ENCODE results near the gene LRFN5. TPM values are rescaled to one million over a fixed set of nuclear protein-coding genes. Genes with fewer than 3 reads are reported as not detected.

Gene LRFN5
- total RNA-seq, 1 experiment from 2014 or later, result not detected

- no peaks in the 10 kb centered on the region for H4K20me1 ChIP-seq (ENCODE audit: insufficient read depth)
- POLR2A ChIA-PET, result no interaction called here
- no TSS peak for BruUV-seq (replicated peaks)
- no peaks in the 10 kb centered on the region for H3K79me2 ChIP-seq (ENCODE audit: insufficient read depth, low read length)
- no peak overlapping the region for H3K9ac ChIP-seq (ENCODE audit: low read length)
- no peak for DNase-seq (ENCODE audit: low read depth, low spot score)
- no peak for ATAC-seq
- H3K9me3 ChIP-seq (ENCODE audit: control insufficient read depth in 1 of 2, insufficient read depth in 1 of 2, low read depth in 1 of 2, low read length in 2 of 2), result no peaks in the 10 kb centered on the region
- intact Hi-C loops (cut with micrococcal nuclease), result no loop called here
- TF ChIP-seq EZH2 (IDR thresholded peaks at IDR 0.05), result no peak
- TF ChIP-seq SP1 (IDR thresholded peaks at IDR 0.05; ENCODE audit: low read depth), result no peak
- TF ChIP-seq TCF7L2 (IDR thresholded peaks at IDR 0.05; ENCODE audit: borderline replicate concordance, extremely low read depth, insufficient read depth, insufficient read length), result no peak
- TF ChIP-seq SRF (IDR thresholded peaks at IDR 0.05; ENCODE audit: low read depth), result no peak
- TF ChIP-seq RAD21 (IDR thresholded peaks at IDR 0.05; ENCODE audit: low read depth), result no peak
- no peak for TF ChIP-seq ELF1 (IDR thresholded peaks at IDR 0.05; ENCODE audit: borderline replicate concordance, low read depth)
- TF ChIP-seq CTCF (IDR thresholded peaks at IDR 0.05 in 2 of 3, conservative IDR thresholded peaks at IDR 0.05 in 1 of 3; ENCODE audit: borderline replicate concordance in 1 of 3, insufficient read depth in 1 of 3, low read depth in 2 of 3, low read length in 2 of 3), result no peak
- no peak for TF ChIP-seq FOSL1 (IDR thresholded peaks at IDR 0.05; ENCODE audit: low read depth)
- TF ChIP-seq POLR2A (IDR thresholded peaks at IDR 0.05; ENCODE audit: borderline replicate concordance, extremely low read depth, insufficient read depth, insufficient read length), result no peak
- no peak for TF ChIP-seq CBX3 (IDR thresholded peaks at IDR 0.05; ENCODE audit: low read depth)
- TF ChIP-seq ATF3 (IDR thresholded peaks at IDR 0.05), result no peak
- TF ChIP-seq POLR2AphosphoS5 (IDR thresholded peaks at IDR 0.05; ENCODE audit: low read depth, low read length), result no peak
- no peak for TF ChIP-seq MAX (IDR thresholded peaks at IDR 0.05)
- TF ChIP-seq ZNF274 (IDR thresholded peaks at IDR 0.05; ENCODE audit: low read depth, low read length), result no peak
- TF ChIP-seq EGR1 (IDR thresholded peaks at IDR 0.05; ENCODE audit: low read depth), result no peak
- TF ChIP-seq ZBTB33 (IDR thresholded peaks at IDR 0.05; ENCODE audit: extremely low read depth, insufficient replicate concordance, low read length), result no peak
- RAD21 ChIA-PET (ENCODE audit: low non-redundant PET in 1 of 2, low total read pairs in 2 of 2, uncharacterized antibody in 2 of 2, unreplicated experiment in 2 of 2), result no interaction called here
- no peaks in the 10 kb centered on the region for H3K9me2 ChIP-seq (ENCODE audit: insufficient read depth)
- no peaks in the 10 kb centered on the region for H3K27me3 ChIP-seq (ENCODE audit: insufficient read depth, low read length)
- H3K27ac ChIP-seq (ENCODE audit: low read depth, low read length), result no peak overlapping the region
- no peaks in the 10 kb centered on the region for H3K36me3 ChIP-seq (ENCODE audit: control insufficient read depth in 1 of 2, insufficient read depth in 2 of 2, low read length in 2 of 2)
- H3K4me3 ChIP-seq (replicated peaks in 1 of 2; ENCODE audit: low read depth in 1 of 2, low read length in 2 of 2), result no peak overlapping the region
- CTCF ChIA-PET, result no interaction called here
- no peaks in the 10 kb centered on the region for H3K4me1 ChIP-seq (ENCODE audit: control insufficient read depth in 1 of 2, insufficient read depth in 2 of 2, low read length in 2 of 2)
- H2AFZ ChIP-seq (ENCODE audit: low read depth, low read length, poor library complexity, severe bottlenecking), result no peak overlapping the region
- H3K4me2 ChIP-seq (ENCODE audit: low read length), result no peak overlapping the region
Measured at GRCh38 chr14:41839661-41840060, 233.0 kb downstream of the LRFN5 start.

All from HCT116 (cell line).